Kidney (tissue), 22 donors: ENCODE data around the gene HCK. TPM values are rescaled to one million over a fixed set of nuclear protein-coding genes. Genes with fewer than 3 reads are reported as not detected.

Source experiments
- DNase-seq, 5 donors: peaks; one replicate each; pipeline ENCODE4 v3.0.0-alpha.2; 2013 to 2020
- FAIRE-seq: peaks from 2 replicates; lab custom pipeline; 2012; peaks lifted over from hg19 to GRCh38; lab: Jason Lieb, UNC
- H3K27ac ChIP-seq, 2 donors: one replicate each; pipeline ENCODE4 v1.7.0; 2013; ENCODE audit warnings: low read depth in 2 of 2, low read length in 2 of 2, inconsistent platforms in 1 of 2
- H3K27me3 ChIP-seq: one replicate; pipeline ENCODE4 v1.7.1; 2013; ENCODE audit warnings: low read length, inconsistent platforms; ENCODE audit not compliant: control insufficient read depth, insufficient read depth
- H3K36me3 ChIP-seq, 3 donors: one replicate each; pipeline versions ENCODE4 v1.7.0 to v1.7.1; 2013; ENCODE audit warnings: low read length in 3 of 3, control low read depth in 1 of 3, inconsistent platforms in 1 of 3; ENCODE audit not compliant: insufficient read depth in 3 of 3, control insufficient read depth in 2 of 3
- H3K4me1 ChIP-seq, 3 donors: one replicate each; pipeline versions ENCODE4 v1.7.0 to v1.7.1; 2013; ENCODE audit warnings: low read length in 3 of 3, inconsistent platforms in 1 of 3, low read depth in 1 of 3; ENCODE audit not compliant: control insufficient read depth in 2 of 3, insufficient read depth in 2 of 3
- H3K4me3 ChIP-seq, 3 donors: one replicate each; pipeline versions ENCODE4 v1.7.0 to v1.8.1; 2013; ENCODE audit warnings: low read length in 3 of 3, control low read depth in 1 of 3, inconsistent platforms in 1 of 3
- H3K9ac ChIP-seq, 3 donors: one replicate each; pipeline versions ENCODE4 v1.7.0 to v1.7.1; 2013; ENCODE audit warnings: low read length in 3 of 3, control low read depth in 1 of 3, inconsistent platforms in 1 of 3
- H3K9me3 ChIP-seq, 3 donors: one replicate each; pipeline versions ENCODE4 v1.7.0 to v1.7.1; 2013; ENCODE audit warnings: low read length in 3 of 3, control low read depth in 1 of 3, inconsistent platforms in 1 of 3; ENCODE audit not compliant: control insufficient read depth in 2 of 3, insufficient read depth in 1 of 3
- intact Hi-C: fragments of 100-400 bp; cut with DNase I; formaldehyde crosslinking; loops from one replicate; pipeline ENCODE4 v1.11.1; 2022
- long read RNA-seq, 10 donors: library from polyadenylated mRNA in 1 of 10; unstranded in 1 of 10; transcript quantifications; one replicate each; pipeline ENCODE4 v2.0.0 and lab custom pipeline, GENCODE V29; 2021 to 2026
- polyA plus RNA-seq: library from polyadenylated mRNA; stranded (reverse); fragments of 350-450 nt; fragmentation: Illumina TruSeq; extraction: RNeasy Lipid Tissue Mini Kit (QIAGEN cat#74804); gene quantifications from one replicate; pipeline ENCODE4 v1.2.3, GENCODE V29; 2014; ENCODE audit warnings: low read depth, low replicate concordance; ENCODE audit not compliant: insufficient read depth
- total RNA-seq: library from RNA; stranded (reverse); fragmentation: NEBNext Ultra II Directional; extraction: Animal tissue kit (Norgen Biotek cat#: 25700); gene quantifications from one replicate; pipeline ENCODE4 v1.2.1, GENCODE V29; 2021
- TF ChIP-seq, protein P1 (sequence below): IDR thresholded peaks from 3 replicates; pipeline ENCODE4 v1.5.1; 2012; ENCODE audit warnings: mild to moderate bottlenecking, moderate library complexity, borderline replicate concordance; ENCODE audit not compliant: insufficient read depth; ENCODE audit errors: extremely low read depth
- donor health status: control.
- donor health status: control.
- donor health status: control.
- donor health status: control.
- donor health status: control.
- donor health status: DM: yes; HTN: yes; CAD: no.
- donor health status: Normal renal cell carcinoma (clear cell type).

Gene HCK
- total RNA-seq: 24.0 TPM
- 3.9 TPM for polyA plus RNA-seq
- long read RNA-seq, donor 1, partial matches to known transcripts: 0 of 1 reads
- long read RNA-seq, donor 1, other reads (novel, unspliced or antisense): 0 of 1 reads
- long read RNA-seq, donor 2: 0 reads
- long read RNA-seq, donor 3, partial matches to known transcripts: 0 of 4 reads
- long read RNA-seq, donor 3, other reads (novel, unspliced or antisense): 0 of 4 reads
- long read RNA-seq, donor 4, partial matches to known transcripts: 0 of 2 reads
- long read RNA-seq, donor 4, other reads (novel, unspliced or antisense): 0 of 2 reads
- long read RNA-seq, donor 5: 0 reads
- long read RNA-seq, donor 6, partial matches to known transcripts: 0 of 1 reads
- long read RNA-seq, donor 6, other reads (novel, unspliced or antisense): 0 of 1 reads
- long read RNA-seq, donor 7, transcript HCK-207 (13 exons, 2,101 nt): major isoform, 10 of 20 reads
- long read RNA-seq, donor 7, partial matches to known transcripts: 3 of 20 reads
- long read RNA-seq, donor 7, other reads (novel, unspliced or antisense): 4 of 20 reads
- long read RNA-seq, donor 8: 0 reads
- long read RNA-seq, donor 9: 0 reads
- long read RNA-seq, donor 10: 0 reads

DNA sequence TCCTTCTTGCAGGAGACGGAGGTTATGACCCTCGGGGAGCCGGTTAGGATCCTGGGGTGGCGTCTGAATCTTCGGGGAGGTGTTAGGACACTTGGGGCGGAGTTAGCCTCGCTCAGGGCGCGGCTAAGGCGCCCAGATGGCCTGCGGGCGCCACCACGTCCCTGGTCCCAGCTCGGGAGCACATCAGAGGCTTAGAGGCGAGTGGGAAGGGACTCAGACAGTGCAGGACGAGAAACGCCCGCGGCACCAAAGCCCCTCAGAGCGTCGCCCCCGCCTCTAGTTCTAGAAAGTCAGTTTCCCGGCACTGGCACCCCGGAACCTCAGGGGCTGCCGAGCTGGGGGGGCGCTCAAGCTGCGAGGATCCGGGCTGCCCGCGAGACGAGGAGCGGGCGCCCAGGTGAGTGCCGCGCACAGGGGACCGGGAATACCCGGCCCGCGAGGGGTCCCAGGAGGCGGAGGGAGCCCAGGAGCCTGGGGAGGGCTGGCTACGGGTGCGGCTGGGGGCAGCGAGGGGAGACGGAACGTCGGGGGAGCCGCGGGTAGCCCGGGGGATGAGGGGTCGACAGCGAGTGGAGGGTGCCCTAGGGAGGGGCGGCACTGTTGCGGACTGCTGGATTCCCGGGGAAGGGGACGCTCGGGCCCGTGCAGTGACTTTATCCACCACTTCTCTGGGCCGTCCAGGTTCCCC, at the start of gene HCK:
Gene HCK (plus strand): TSS at position 153 of the 688 bp plus-strand sequence.
- Histone ChIP-seq H3K9ac (no peak within 1 kb of the TSS), H3K27ac (no peak within 1 kb of the TSS), H3K9me3 (no peaks in the 10 kb centered on the region), H3K27me3 (peaks cover 25% of the 10 kb centered on the region), H3K4me1 (no peaks in the 10 kb centered on the region), H3K36me3 (no peaks in the 10 kb centered on the region), H3K4me3 (no peak within 1 kb of the TSS)
- intact Hi-C loops: no loop called here
- FAIRE-seq: no peak
- TF ChIP-seq, protein P1, sequence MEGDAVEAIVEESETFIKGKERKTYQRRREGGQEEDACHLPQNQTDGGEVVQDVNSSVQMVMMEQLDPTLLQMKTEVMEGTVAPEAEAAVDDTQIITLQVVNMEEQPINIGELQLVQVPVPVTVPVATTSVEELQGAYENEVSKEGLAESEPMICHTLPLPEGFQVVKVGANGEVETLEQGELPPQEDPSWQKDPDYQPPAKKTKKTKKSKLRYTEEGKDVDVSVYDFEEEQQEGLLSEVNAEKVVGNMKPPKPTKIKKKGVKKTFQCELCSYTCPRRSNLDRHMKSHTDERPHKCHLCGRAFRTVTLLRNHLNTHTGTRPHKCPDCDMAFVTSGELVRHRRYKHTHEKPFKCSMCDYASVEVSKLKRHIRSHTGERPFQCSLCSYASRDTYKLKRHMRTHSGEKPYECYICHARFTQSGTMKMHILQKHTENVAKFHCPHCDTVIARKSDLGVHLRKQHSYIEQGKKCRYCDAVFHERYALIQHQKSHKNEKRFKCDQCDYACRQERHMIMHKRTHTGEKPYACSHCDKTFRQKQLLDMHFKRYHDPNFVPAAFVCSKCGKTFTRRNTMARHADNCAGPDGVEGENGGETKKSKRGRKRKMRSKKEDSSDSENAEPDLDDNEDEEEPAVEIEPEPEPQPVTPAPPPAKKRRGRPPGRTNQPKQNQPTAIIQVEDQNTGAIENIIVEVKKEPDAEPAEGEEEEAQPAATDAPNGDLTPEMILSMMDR: no peak
- peak in 2 of 5 donors; percentile 28 to 34 for DNase-seq

DNA sequence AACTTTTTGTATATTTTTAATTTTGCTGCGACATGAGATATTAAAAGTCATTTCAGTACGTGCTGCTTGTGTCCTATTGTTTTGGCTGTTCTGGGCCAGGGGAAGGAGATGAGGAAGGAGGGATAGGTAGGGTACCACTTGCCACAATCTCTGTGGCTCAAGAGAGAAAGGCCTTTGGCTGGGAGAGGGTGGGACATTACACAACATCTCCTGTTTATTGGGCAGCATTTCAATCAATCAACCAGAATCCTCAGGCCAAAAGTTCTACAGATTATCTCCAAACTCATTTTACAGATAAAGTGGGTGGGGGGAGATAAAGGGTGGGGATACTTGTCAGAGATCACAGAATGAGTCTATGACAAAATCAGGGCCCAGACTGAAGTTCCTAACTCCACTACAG, 48.7 kb upstream of the HCK start:
- Histone ChIP-seq H3K4me3 (no peak overlapping the region), H3K9ac (no peak overlapping the region), H3K27me3 (no peaks in the 10 kb centered on the region), H3K9me3 (no peaks in the 10 kb centered on the region), H3K4me1 (no peaks in the 10 kb centered on the region), H3K36me3 (no peaks in the 10 kb centered on the region), H3K27ac (no peak overlapping the region)
- DNase-seq (no peak), FAIRE-seq (no peak)
- intact Hi-C loops: no loop called here
- TF ChIP-seq, protein P1: no peak

DNA sequence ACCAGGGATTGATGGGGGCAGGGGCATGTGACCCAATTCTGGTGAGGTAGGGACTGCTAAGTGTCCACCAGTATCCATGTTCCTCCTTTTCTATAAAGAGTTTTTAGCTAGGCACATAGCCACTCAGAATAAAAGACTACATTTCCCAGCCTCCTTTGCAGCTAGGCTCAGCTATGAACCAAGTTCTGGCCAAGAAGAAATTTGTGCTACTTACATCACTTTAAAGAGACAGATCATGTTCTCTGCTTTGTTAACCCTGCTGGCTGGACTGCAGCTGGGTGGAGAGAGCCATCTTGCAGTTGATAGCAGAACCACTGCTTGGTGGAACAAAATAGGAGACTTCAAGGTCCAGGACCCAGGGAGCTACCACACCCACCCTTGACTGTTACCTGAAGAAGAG, 47.1 kb upstream of the HCK start:
- Histone ChIP-seq H3K36me3 (no peaks in the 10 kb centered on the region), H3K27ac (no peak overlapping the region), H3K4me1 (no peaks in the 10 kb centered on the region), H3K4me3 (no peak overlapping the region), H3K9me3 (no peaks in the 10 kb centered on the region), H3K27me3 (no peaks in the 10 kb centered on the region), H3K9ac (no peak overlapping the region)
- intact Hi-C loops: no loop called here
- DNase-seq (peak in 1 of 5 donors; percentile 42), FAIRE-seq (no peak)
- TF ChIP-seq, protein P1: no peak
